Activated T-cell treated with anti-CD3 and anti-CD28 coated beads, Interleukin-2, amount 50 U/mL, for 4 hours (primary cell): Measurements from ENCODE around the gene TLR9. TPM values are rescaled to one million over a fixed set of nuclear protein-coding genes. Genes with fewer than 3 reads are reported as not detected.
A peak's percentile ranks its signal among the peaks of the same experiment; 100 is the strongest.

Experiments
- ATAC-seq, 2 donors: fragments of 200-7000 bp; cut with Tn5 transposase; one replicate each; pipeline ENCODE4 v1.10.0; 2021
- DNase-seq: peaks from one replicate; pipeline ENCODE4 v3.0.0-alpha.2; 2020
- H3K27me3 Mint-ChIP-seq: one replicate; pipeline ENCODE4 v1.8.0; 2021; ENCODE audit warnings: low read depth, mixed read lengths
- H3K36me3 Mint-ChIP-seq: one replicate; pipeline ENCODE4 v1.8.0; 2022; ENCODE audit warnings: mixed read lengths; ENCODE audit not compliant: insufficient read depth
- H3K4me1 Mint-ChIP-seq: one replicate; pipeline ENCODE4 v1.8.0; 2021; ENCODE audit warnings: low read depth, mixed read lengths
- H3K4me3 Mint-ChIP-seq: one replicate; pipeline ENCODE4 v1.8.0; 2021; ENCODE audit warnings: mild to moderate bottlenecking, moderate library complexity, mixed read lengths
- H3K9me3 Mint-ChIP-seq: one replicate; pipeline ENCODE4 v1.8.0; 2021; ENCODE audit warnings: mixed read lengths
- total RNA-seq, 3 donors: library from RNA; stranded (reverse); gene quantifications; one replicate each; pipeline ENCODE4 v1.2.1, GENCODE V29; 2021

The TLR9 gene
- total RNA-seq, 3 donors from 2014 or later: 0.18 TPM; not detected in 2

DNA sequence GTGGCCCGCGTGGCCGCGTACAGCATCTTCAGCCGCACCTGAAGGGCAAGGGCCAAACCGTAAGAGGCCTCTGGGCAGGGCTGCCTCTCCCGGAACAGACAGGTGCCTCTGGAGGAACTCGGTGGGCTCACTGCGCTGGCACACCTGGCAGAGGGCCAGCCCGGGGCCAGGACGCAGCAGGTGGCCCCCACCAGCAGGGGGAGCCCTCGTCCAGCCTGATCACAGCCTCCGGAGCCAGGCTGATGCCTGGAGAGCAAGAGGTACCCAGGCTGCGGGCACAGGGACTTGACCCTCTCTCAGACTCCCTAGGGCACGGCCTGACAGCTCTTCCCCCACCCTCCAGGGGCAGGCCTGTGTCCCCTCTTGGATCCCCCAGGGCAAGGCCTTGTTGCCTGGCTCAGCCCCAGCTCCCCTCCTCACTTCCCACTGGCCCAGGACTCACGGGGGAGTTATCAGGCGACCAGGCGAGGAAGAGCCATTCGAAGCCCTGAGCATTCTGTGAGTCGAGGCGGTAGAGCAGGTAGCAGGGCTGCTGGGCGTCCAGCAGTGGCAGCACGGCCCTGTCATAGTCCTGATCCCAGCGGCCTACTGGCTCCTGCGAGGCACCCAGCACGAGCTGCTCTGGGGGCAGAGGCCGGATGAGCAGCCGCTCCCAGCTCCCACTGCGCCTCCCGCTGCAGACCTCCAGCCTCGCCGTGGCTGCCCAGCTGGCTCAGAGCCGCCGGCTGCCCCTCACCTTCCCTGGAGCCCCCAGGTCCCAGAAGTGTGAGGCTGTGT is 6.2 kb upstream of the TLR9 start:
- Mint-ChIP-seq H3K4me3 (no peak overlapping the region), H3K4me1 (peaks cover 50% of the 10 kb centered on the region), H3K36me3 (peaks cover 14% of the 10 kb centered on the region), H3K9me3 (no peaks in the 10 kb centered on the region), H3K27me3 (no peaks in the 10 kb centered on the region)
- DNase-seq (peak; percentile 92), ATAC-seq (peak; percentile 84 to 85)

DNA sequence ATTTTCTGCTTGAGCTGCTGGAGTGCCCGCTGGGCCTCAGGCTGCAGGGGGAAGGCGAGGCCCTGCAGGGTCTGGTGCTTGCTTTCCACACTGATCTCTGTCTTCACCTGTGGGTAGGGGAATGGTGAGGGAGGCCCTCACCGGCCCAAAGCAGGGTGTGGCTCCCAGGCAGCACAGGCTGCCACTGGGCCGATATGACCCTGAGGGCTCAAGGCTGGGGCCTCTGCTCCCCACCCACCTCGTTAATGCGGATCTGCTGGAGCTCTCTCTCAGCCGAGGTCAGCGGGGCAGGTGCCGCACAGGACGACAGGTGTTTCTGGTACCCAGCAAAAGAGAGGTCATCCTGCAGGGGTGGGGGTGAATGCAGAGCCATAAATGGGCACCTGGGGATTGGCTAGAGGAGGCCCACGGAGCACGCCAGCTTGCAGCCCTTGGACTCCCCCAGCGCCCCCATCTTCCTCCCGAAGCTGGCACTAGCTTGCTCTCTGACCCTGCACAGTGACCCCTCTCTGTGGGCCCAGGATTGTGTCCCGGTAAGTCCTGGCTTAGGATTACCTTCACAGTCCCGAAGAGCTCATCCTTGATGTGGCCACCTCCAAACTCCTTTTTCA is 5.5 kb upstream of the TLR9 start:
- peaks cover 50% of the 10 kb centered on the region for H3K4me1 Mint-ChIP-seq
- ATAC-seq: no peak
- no peaks in the 10 kb centered on the region for H3K27me3 Mint-ChIP-seq
- DNase-seq: no peak
- H3K4me3 Mint-ChIP-seq: no peak overlapping the region
- no peaks in the 10 kb centered on the region for H3K9me3 Mint-ChIP-seq
- peaks cover 14% of the 10 kb centered on the region for H3K36me3 Mint-ChIP-seq

GRCh38 chr3:52230461-52230860 is 5.0 kb upstream of the TLR9 start:
- no peak overlapping the region for H3K4me3 Mint-ChIP-seq
- H3K9me3 Mint-ChIP-seq: no peaks in the 10 kb centered on the region
- H3K36me3 Mint-ChIP-seq: peaks cover 14% of the 10 kb centered on the region
- ATAC-seq: no peak
- DNase-seq: no peak
- H3K4me1 Mint-ChIP-seq: peaks cover 50% of the 10 kb centered on the region
- no peaks in the 10 kb centered on the region for H3K27me3 Mint-ChIP-seq

DNA sequence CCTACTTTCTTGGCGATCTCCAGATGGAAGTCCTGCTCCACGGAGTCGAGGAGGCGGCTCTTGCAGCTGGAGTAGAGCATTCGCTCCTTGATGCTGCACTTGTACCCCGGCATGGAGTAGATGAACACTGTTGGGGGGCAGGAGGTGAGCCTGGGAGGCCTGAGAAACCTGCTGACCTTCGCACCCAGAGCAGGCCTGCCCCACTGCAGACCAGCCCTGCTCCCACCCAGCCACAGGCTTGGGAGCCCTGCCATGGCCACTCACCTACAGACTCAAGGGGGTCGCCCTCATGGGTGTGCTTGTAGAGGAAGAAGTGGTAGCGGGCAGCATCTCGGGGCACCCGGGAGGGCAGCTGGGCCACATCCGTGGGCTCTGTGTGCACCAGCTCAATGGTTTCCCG is 4.2 kb upstream of the TLR9 start:
- Mint-ChIP-seq H3K27me3 (no peaks in the 10 kb centered on the region), H3K4me1 (peaks cover 50% of the 10 kb centered on the region), H3K36me3 (peaks cover 14% of the 10 kb centered on the region), H3K9me3 (no peaks in the 10 kb centered on the region), H3K4me3 (no peak overlapping the region)
- ATAC-seq (no peak), DNase-seq (no peak)

GRCh38 chr3:52228751-52229291 is 3.4 kb upstream of the TLR9 start:
- Mint-ChIP-seq H3K9me3 (no peaks in the 10 kb centered on the region), H3K4me3 (no peak overlapping the region), H3K4me1 (peaks cover 51% of the 10 kb centered on the region), H3K36me3 (peaks cover 14% of the 10 kb centered on the region), H3K27me3 (no peaks in the 10 kb centered on the region)
- DNase-seq (no peak), ATAC-seq (no peak)

GRCh38 chr3:52228266-52228665 is 2.8 kb upstream of the TLR9 start:
- Mint-ChIP-seq H3K36me3 (peaks cover 14% of the 10 kb centered on the region), H3K9me3 (no peaks in the 10 kb centered on the region), H3K4me1 (peaks cover 54% of the 10 kb centered on the region), H3K27me3 (no peaks in the 10 kb centered on the region), H3K4me3 (no peak overlapping the region)
- no peak for ATAC-seq
- no peak for DNase-seq

GRCh38 chr3:52227766-52228165 is 2.3 kb upstream of the TLR9 start:
- Mint-ChIP-seq H3K27me3 (no peaks in the 10 kb centered on the region), H3K4me1 (peaks cover 54% of the 10 kb centered on the region), H3K36me3 (peaks cover 14% of the 10 kb centered on the region), H3K4me3 (no peak overlapping the region), H3K9me3 (no peaks in the 10 kb centered on the region)
- ATAC-seq (no peak), DNase-seq (no peak)

DNA sequence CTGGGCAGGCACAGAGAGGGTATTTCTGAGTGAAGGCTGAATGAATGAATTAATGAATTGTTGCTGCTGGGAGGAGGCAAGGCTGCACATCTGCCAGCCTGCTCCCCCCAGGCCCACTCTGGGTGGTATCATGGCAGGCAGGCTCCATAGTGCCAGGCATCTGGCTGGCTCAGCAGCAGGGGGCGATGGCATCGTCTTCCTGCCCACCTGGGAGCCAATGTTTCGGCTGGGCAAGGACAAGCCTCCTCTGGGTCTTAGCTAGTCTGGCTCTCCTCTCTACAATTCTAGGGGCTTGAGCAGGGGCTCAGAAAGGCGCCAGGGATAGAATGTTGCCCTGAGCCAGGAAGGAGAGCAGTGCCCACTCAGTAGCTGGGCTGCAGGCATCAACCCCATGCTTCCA is 1.7 kb upstream of the TLR9 start:
- H3K9me3 Mint-ChIP-seq: no peaks in the 10 kb centered on the region
- ATAC-seq: no peak
- H3K36me3 Mint-ChIP-seq: peaks cover 14% of the 10 kb centered on the region
- H3K4me3 Mint-ChIP-seq: no peak overlapping the region
- no peak for DNase-seq
- no peaks in the 10 kb centered on the region for H3K27me3 Mint-ChIP-seq
- H3K4me1 Mint-ChIP-seq: peaks cover 54% of the 10 kb centered on the region

- Mint-ChIP-seq H3K4me3 (peak overlapping the region; percentile 35), H3K4me1 (peaks cover 56% of the 10 kb centered on the region), H3K27me3 (no peaks in the 10 kb centered on the region), H3K36me3 (peaks cover 10% of the 10 kb centered on the region), H3K9me3 (no peaks in the 10 kb centered on the region)
- DNase-seq (no peak), ATAC-seq (no peak)
These were observed 878 bp upstream of the TLR9 start for GRCh38 chr3:52226229-52226817.

DNA sequence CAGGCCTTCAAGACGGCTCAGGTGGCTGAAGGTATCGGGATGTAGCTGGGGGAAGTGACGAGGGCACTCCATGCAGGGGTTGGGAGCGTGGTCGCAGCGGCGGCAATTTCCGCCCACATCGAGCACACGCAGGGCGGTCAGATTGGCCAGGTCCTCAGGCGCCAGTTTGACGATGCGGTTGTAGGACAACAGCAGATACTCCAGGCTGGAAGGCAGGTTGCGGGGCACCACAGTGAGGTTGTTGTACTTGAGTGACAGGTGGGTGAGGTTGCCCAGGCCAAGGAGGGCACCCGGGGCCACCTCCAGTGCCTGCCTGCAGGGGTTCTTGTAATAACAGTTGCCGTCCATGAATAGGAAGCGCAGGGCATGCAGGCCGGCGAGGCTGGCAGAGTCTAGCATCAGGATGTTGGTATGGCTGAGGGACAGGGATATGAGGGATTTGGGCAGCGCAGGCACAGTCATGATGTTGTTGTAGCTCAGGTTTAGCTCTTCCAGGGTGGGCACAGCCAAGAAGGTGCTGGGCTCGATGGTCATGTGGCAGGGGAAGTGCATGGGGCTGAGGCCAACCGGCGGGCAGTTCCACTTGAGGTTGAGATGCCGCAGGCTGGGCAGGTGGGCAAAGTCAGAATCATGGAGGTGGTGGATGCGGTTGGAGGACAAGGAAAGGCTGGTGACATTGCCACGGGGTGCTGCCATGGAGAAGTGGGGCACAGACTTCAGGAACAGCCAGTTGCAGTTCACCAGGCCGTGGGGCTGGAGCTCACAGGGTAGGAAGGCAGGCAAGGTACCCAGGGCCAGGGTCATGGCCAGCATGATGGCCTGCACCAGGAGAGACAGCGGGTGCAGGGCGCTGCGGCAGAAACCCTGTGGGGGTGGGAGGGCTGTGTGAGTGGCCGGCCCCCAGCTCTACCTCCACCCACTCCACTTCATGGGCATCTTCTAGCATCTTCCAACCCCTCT is 1.7 kb downstream of the TLR9 start:
- Mint-ChIP-seq H3K9me3 (no peaks in the 10 kb centered on the region), H3K4me3 (peak overlapping the region; percentile 5), H3K36me3 (no peaks in the 10 kb centered on the region), H3K4me1 (peaks cover 78% of the 10 kb centered on the region), H3K27me3 (no peaks in the 10 kb centered on the region)
- ATAC-seq (no peak), DNase-seq (no peak)

DNA sequence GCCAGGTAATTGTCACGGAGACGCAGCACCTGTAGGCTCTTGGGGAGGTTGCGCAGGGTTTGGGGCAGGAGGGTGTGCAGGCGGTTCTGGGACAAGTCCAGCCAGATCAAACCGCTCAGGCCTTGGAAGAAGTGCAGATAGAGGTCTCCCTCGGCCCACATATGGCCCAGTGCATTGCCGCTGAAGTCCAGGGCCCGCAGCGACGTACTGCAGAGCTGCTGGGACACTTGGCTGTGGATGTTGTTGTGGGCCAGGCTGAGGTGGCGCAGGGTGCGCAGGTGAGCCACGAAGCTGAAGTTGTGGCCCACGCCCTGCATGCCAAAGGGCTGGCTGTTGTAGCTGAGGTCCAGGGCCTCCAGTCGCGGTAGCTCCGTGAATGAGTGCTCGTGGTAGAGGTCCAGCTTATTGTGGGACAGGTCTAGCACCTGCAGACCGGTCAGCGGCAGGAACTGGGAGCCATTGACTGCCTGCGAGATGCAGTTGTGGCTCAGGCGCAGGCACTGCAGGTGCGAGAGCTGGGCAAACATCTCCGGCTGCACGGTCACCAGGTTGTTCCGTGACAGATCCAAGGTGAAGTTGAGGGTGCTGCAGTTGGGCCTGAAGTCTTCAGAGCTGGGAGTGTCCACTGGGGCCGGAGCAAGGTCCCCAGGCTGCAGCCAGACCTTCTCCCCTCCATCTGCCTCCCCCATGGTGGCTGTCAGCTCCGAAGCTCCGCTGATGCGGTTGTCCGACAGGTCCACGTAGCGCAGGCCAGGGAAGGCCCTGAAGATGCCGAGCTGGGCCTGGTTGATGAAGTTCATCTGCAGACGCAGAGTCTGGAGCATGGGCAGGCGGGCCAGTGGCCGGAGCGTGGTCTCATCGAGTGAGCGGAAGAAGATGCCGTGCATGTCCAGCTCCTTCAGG is 2.9 kb downstream of the TLR9 start:
- peaks cover 88% of the 10 kb centered on the region for H3K4me1 Mint-ChIP-seq
- DNase-seq (no peak), ATAC-seq (no peak)
- H3K4me3 Mint-ChIP-seq: peak overlapping the region; percentile 59
- H3K27me3 Mint-ChIP-seq: no peaks in the 10 kb centered on the region
- H3K36me3 Mint-ChIP-seq: no peaks in the 10 kb centered on the region
- no peaks in the 10 kb centered on the region for H3K9me3 Mint-ChIP-seq

DNA sequence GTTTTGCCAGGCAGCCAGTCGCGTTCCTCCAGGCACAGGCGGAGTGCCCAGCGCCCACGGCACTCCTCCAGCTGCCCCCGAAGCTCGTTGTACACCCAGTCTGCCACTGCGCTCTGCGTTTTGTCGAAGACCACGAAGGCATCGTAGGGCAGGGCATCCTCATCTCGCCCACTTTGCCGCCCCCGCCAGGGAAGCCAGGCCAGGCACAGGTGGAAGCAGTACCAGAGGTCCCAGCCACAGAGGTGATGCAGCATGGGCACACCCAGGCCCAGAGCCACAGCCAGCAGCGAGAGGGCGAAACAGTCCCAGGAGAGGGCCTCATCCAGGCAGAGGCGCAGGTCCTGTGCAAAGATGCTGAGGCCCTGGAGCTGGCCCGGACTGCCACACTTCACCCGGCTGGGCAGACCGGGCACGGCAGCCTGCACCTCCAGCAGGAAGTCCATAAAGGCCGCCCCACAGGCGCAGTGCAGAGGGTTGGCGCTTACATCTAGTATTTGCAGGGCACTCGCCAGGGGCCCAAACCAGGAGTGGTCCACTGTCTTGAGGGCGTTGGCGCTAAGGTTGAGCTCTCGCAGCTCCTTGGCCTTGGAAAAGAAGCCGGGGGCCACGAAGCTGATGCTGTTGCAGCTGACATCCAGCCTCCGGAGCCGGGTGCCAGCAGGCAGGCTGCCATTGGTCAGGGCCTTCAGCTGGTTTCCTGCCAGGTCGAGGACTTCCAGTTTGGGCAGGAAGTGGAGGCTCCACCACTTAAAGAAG is 3.7 kb downstream of the TLR9 start:
- peak overlapping the region; percentile 59 for H3K4me3 Mint-ChIP-seq
- ATAC-seq (peak; percentile 44 to 46), DNase-seq (peak; percentile 40)
- no peaks in the 10 kb centered on the region for H3K36me3 Mint-ChIP-seq
- H3K9me3 Mint-ChIP-seq: no peaks in the 10 kb centered on the region
- peaks cover 93% of the 10 kb centered on the region for H3K4me1 Mint-ChIP-seq
- no peaks in the 10 kb centered on the region for H3K27me3 Mint-ChIP-seq

GRCh38 chr3:52221141-52221562 is 4.3 kb downstream of the TLR9 start:
- Mint-ChIP-seq H3K9me3 (no peaks in the 10 kb centered on the region), H3K4me1 (peaks cover 92% of the 10 kb centered on the region), H3K4me3 (no peak overlapping the region), H3K36me3 (no peaks in the 10 kb centered on the region), H3K27me3 (no peaks in the 10 kb centered on the region)
- DNase-seq (no peak), ATAC-seq (no peak)
